Caco-2 (cell line): ENCODE results near the gene INPP5D. TPM values are rescaled to one million over a fixed set of nuclear protein-coding genes. Genes with fewer than 3 reads are reported as not detected.

Experiments used
- BruUV-seq: library from RNA; stranded (reverse); fragments of 400-500 nt; replicated peaks from 2 replicates; lab custom pipeline; 2021; lab: Mats Ljungman, UMichigan
- CTCF ChIA-PET: fragments of 300-600 bp; sonication (Branson Sonifier 250); formaldehyde crosslinking; loops from one replicate; lab custom pipeline; 2022; ENCODE audit warnings: antibody characterized with exemption; lab: Charles Lee
- POLR2A ChIA-PET: fragments of 300-600 bp; sonication (Branson Sonifier 250); formaldehyde crosslinking; loops from one replicate; lab custom pipeline; 2022; ENCODE audit warnings: antibody characterized with exemption; lab: Charles Lee
- DNase-seq, 2 experiments: peaks; one replicate each; pipeline versions ENCODE4 v3.0.0 to v3.0.0-alpha.2; 2020 to 2022
- H3K27me3 ChIP-seq: replicated peaks from 2 replicates; pipeline ENCODE4 v1.6.0; 2011; ENCODE audit warnings: low read length; ENCODE audit not compliant: control insufficient read depth, insufficient read depth
- H3K36me3 ChIP-seq: 2 replicates; pipeline ENCODE4 v1.5.1; 2011; ENCODE audit warnings: low read length; ENCODE audit not compliant: control insufficient read depth, insufficient read depth
- H3K4me1 ChIP-seq: fragments of 250-450 bp; sonication (Bioruptor Pico); 2 replicates; pipeline ENCODE4 v1.5.1; 2020; ENCODE audit warnings: mild to moderate bottlenecking
- H3K4me3 ChIP-seq: 2 replicates; pipeline ENCODE4 v1.5.1; 2011; ENCODE audit warnings: low read depth, mild to moderate bottlenecking, control low read depth, low read length
- H3K9me3 ChIP-seq: fragments of 250-450 bp; sonication (Bioruptor Pico); 2 replicates; pipeline ENCODE4 v1.5.1; 2020; ENCODE audit warnings: mild to moderate bottlenecking, moderate library complexity
- H3K27ac Mint-ChIP-seq: one replicate; pipeline ENCODE4 v1.8.0; 2022; ENCODE audit warnings: mixed read lengths; ENCODE audit not compliant: unreplicated experiment
- H3K27me3 Mint-ChIP-seq: one replicate; pipeline ENCODE4 v1.8.0; 2022; ENCODE audit warnings: mixed read lengths; ENCODE audit not compliant: insufficient read depth, unreplicated experiment
- H3K36me3 Mint-ChIP-seq: one replicate; pipeline ENCODE4 v1.8.0; 2022; ENCODE audit warnings: mild to moderate bottlenecking, mixed read lengths; ENCODE audit not compliant: insufficient read depth, unreplicated experiment
- H3K4me1 Mint-ChIP-seq: one replicate; pipeline ENCODE4 v1.8.0; 2022; ENCODE audit warnings: low read depth, mixed read lengths; ENCODE audit not compliant: unreplicated experiment
- H3K4me3 Mint-ChIP-seq: one replicate; pipeline ENCODE4 v1.8.0; 2022; ENCODE audit warnings: mild to moderate bottlenecking, moderate library complexity, mixed read lengths; ENCODE audit not compliant: unreplicated experiment
- H3K9me3 Mint-ChIP-seq: one replicate; pipeline ENCODE4 v1.8.0; 2022; ENCODE audit warnings: mixed read lengths; ENCODE audit not compliant: unreplicated experiment
- CTCF ChIP-seq, 2 experiments: fragments of 200-600 bp in 1 of 2; IDR thresholded peaks; 1 replicate in 1 of 2; 2 replicates in 1 of 2; pipeline versions ENCODE4 v1.5.1 to v1.8.0; 2011 to 2022; ENCODE audit warnings: antibody characterized with exemption in 1 of 2, control low read depth in 1 of 2, inconsistent platforms in 1 of 2, low read depth in 1 of 2, low read length in 1 of 2, mild to moderate bottlenecking in 1 of 2, moderate library complexity in 1 of 2; ENCODE audit not compliant: insufficient read depth in 1 of 2, severe bottlenecking in 1 of 2, unreplicated experiment in 1 of 2
- intact Hi-C: fragments of 100-400 bp; cut with micrococcal nuclease; formaldehyde crosslinking; loops from one replicate; pipeline ENCODE4 v1.10.0; 2022; ENCODE audit not compliant: unreplicated experiment
- total RNA-seq: library from RNA; stranded (reverse); gene quantifications from 2 replicates; pipeline ENCODE4 v1.2.3, GENCODE V29; 2022

The INPP5D gene
- total RNA-seq, 1 experiment from 2014 or later: not detected

DNA sequence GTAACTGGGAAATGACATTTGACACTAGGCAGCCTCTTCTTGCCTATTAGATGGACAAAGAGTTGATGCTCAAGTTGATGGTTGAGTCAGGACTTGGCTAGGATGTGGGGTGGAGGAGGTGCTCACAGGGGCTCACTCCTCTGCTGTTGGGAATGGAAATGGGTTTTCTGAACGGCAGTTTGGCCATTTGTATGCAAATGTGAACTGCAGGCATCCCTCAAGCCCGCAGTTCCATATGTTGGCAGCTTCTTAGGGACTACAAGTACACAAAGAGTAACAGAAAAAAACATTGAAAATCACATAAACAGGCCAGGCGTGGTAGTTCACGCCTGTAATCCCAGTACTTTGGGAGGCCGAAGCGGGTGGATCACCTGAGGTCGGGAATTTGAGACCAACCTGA is 80.8 kb downstream of the INPP5D start:
- Histone ChIP-seq H3K36me3 (no peaks in the 10 kb centered on the region), H3K4me3 (no peak overlapping the region), H3K27me3 (no peaks in the 10 kb centered on the region), H3K9me3 (no peaks in the 10 kb centered on the region), H3K4me1 (no peaks in the 10 kb centered on the region)
- H3K27ac Mint-ChIP-seq: no peak overlapping the region
- H3K36me3 Mint-ChIP-seq: no peaks in the 10 kb centered on the region
- ChIA-PET POLR2A (no interaction called here), CTCF (no interaction called here)
- no TSS peak for BruUV-seq
- DNase-seq: no peak
- H3K9me3 Mint-ChIP-seq: no peaks in the 10 kb centered on the region
- no peaks in the 10 kb centered on the region for H3K4me1 Mint-ChIP-seq
- no peak for TF ChIP-seq CTCF (IDR thresholded peaks at IDR 0.05; ENCODE audit: insufficient read depth in 1 of 2, low read depth in 1 of 2, low read length in 1 of 2, severe bottlenecking in 1 of 2, unreplicated experiment in 1 of 2)
- intact Hi-C loops: no loop called here
- H3K4me3 Mint-ChIP-seq: no peak overlapping the region
- peaks cover 4% of the 10 kb centered on the region for H3K27me3 Mint-ChIP-seq

DNA sequence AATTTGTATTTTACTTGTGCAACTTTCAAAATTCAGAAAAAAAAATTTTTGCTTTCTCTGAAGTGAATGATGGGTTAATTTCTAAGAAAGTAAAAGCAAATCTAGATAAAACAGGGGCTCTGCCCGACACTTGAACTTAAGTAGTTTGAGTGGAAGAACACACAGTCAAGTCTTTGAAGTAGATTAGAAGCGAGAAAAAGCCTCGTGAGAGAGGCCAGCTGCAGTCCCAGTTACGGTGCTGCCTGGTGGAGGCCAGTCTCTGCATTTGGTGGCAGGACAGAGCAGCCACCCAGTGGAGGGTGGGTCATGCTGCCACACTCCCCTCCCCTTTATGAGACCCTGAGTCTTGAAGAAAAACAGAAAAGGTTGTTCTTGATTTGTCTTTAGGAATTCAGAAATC is 81.8 kb downstream of the INPP5D start:
- Histone ChIP-seq H3K4me1 (no peaks in the 10 kb centered on the region), H3K36me3 (no peaks in the 10 kb centered on the region), H3K4me3 (no peak overlapping the region), H3K9me3 (no peaks in the 10 kb centered on the region), H3K27me3 (no peaks in the 10 kb centered on the region)
- H3K4me3 Mint-ChIP-seq: no peak overlapping the region
- peaks cover 4% of the 10 kb centered on the region for H3K27me3 Mint-ChIP-seq
- CTCF ChIA-PET: interaction anchor here (0.6 kb wide), 1 partner anchor 1347 kb away, joined by 3 read pairs; no protein-coding TSS in a partner anchor
- no peaks in the 10 kb centered on the region for H3K36me3 Mint-ChIP-seq
- H3K9me3 Mint-ChIP-seq: no peaks in the 10 kb centered on the region
- POLR2A ChIA-PET: no interaction called here
- no peaks in the 10 kb centered on the region for H3K4me1 Mint-ChIP-seq
- no TSS peak for BruUV-seq
- no peak overlapping the region for H3K27ac Mint-ChIP-seq
- no peak for TF ChIP-seq CTCF (IDR thresholded peaks at IDR 0.05; ENCODE audit: insufficient read depth in 1 of 2, low read depth in 1 of 2, low read length in 1 of 2, severe bottlenecking in 1 of 2, unreplicated experiment in 1 of 2)
- intact Hi-C loops: no loop called here
- no peak for DNase-seq

- POLR2A ChIA-PET: no interaction called here
- Mint-ChIP-seq H3K27me3 (peaks cover 4% of the 10 kb centered on the region), H3K9me3 (no peaks in the 10 kb centered on the region), H3K36me3 (no peaks in the 10 kb centered on the region), H3K4me1 (no peaks in the 10 kb centered on the region), H3K4me3 (no peak overlapping the region), H3K27ac (no peak overlapping the region)
- Histone ChIP-seq H3K4me3 (no peak overlapping the region), H3K9me3 (no peaks in the 10 kb centered on the region), H3K27me3 (no peaks in the 10 kb centered on the region), H3K36me3 (no peaks in the 10 kb centered on the region), H3K4me1 (no peaks in the 10 kb centered on the region)
- intact Hi-C loops: no loop called here
- no peak for TF ChIP-seq CTCF (IDR thresholded peaks at IDR 0.05; ENCODE audit: insufficient read depth in 1 of 2, low read depth in 1 of 2, low read length in 1 of 2, severe bottlenecking in 1 of 2, unreplicated experiment in 1 of 2)
- CTCF ChIA-PET: interaction anchor here (0.7 kb wide), 1 partner anchor 111 kb away, joined by 5 read pairs; no protein-coding TSS in a partner anchor
- no peak for DNase-seq
- no TSS peak for BruUV-seq
Observed at GRCh38 chr2:233142355-233142897, 82.3 kb downstream of the INPP5D start.
